Ovary (tissue), 3 donors: ENCODE measurements around the gene MYO5B.

Source experiments
- EP300 ChIP-seq: sonication (generic); formaldehyde crosslinking; IDR thresholded peaks from one replicate; pipeline ENCODE4 v1.6.1; 2017; ENCODE audit warnings: antibody characterized with exemption
- POLR2A ChIP-seq: fragments of 450-650 bp; IDR thresholded peaks from one replicate; pipeline ENCODE4 v1.6.1; 2017; ENCODE audit warnings: antibody characterized with exemption, mild to moderate bottlenecking, moderate library complexity
- TF ChIP-seq, protein P1 (sequence below), 3 donors: fragments of 450-650 bp in 2 of 3; fragments of 200-600 bp in 1 of 3; IDR thresholded peaks; one replicate each; pipeline versions ENCODE4 v1.5.1 to v1.8.0; 2016 to 2022; ENCODE audit warnings: antibody characterized with exemption in 3 of 3, mild to moderate bottlenecking in 1 of 3
- donor health status: DM: no; HTN: no; CAD: no.

DNA sequence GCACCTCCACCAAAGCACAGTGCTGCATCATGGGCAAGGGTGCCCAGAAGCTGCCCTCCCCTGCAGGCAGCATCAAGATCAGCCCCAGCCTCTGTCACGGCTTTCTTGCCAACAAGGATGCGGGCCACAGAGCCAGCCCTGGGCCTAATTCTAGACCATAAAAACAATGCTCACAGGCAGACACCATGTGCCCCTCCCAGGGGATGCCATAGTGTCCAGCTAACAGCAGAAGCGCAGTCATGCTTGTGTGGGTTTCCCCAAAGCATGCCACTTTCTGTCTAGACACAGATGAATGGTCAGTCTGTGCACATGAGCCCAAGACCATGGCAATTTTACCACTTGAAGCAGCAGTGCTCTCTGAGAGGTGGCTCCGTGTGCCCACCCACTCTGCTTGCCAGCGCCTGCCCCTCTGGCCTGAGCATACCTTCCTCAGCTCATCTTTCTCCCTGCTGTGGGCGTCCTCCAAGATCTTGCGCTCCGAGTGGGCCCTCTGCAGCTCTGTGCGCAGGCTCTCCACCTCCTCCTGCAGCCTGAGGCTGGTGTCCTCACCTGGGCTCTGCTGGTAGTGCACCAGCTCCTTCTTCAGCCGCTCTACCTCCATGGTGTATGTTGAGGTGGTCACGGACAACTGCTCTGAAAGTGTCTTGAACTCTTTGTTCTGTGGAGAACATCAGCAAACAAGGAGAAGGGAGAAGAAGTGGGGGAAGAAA is 300.3 kb downstream of the MYO5B start:
- TF ChIP-seq, protein P1, sequence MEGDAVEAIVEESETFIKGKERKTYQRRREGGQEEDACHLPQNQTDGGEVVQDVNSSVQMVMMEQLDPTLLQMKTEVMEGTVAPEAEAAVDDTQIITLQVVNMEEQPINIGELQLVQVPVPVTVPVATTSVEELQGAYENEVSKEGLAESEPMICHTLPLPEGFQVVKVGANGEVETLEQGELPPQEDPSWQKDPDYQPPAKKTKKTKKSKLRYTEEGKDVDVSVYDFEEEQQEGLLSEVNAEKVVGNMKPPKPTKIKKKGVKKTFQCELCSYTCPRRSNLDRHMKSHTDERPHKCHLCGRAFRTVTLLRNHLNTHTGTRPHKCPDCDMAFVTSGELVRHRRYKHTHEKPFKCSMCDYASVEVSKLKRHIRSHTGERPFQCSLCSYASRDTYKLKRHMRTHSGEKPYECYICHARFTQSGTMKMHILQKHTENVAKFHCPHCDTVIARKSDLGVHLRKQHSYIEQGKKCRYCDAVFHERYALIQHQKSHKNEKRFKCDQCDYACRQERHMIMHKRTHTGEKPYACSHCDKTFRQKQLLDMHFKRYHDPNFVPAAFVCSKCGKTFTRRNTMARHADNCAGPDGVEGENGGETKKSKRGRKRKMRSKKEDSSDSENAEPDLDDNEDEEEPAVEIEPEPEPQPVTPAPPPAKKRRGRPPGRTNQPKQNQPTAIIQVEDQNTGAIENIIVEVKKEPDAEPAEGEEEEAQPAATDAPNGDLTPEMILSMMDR (IDR thresholded peaks at IDR 0.05), result no peak
- TF ChIP-seq POLR2A (no peak), EP300 (no peak)
